NCI-H524 (cell line): ENCODE measurements around the gene GRIP1.

ENCODE experiments used
- DNase-seq, 2 experiments: peaks; one replicate each; lab custom pipeline; 2025; lab: John Stamatoyannopoulos, UW

Gene GRIP1

GRCh38 chr12:66598608-66599007 lies 80.3 kb downstream of the GRIP1 start:
- no peak for DNase-seq

DNA sequence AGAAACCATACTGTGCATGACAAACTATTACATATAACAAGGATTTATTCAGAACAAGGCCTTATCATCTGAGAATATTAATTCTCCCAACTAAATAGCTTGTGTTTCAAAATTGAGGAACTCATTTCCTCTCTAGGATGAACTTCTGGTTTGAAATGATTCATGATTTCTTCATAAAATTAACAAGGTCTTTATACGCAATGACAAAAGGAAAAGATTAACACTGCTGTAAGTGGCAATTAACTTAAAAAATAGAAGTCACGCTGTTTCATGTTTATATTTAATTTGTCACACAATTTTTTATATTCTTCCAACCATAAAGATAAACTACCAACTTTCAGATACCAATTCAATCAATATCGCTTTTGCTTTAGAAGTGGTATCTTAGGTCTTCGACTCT lies 80.8 kb downstream of the GRIP1 start:
- DNase-seq, result no peak

- DNase-seq, result no peak
Measured at GRCh38 chr12:66596199-66596598, 82.7 kb downstream of the GRIP1 start.

GRCh38 chr12:66594688-66595087 lies 84.2 kb downstream of the GRIP1 start:
- no peak for DNase-seq

DNA sequence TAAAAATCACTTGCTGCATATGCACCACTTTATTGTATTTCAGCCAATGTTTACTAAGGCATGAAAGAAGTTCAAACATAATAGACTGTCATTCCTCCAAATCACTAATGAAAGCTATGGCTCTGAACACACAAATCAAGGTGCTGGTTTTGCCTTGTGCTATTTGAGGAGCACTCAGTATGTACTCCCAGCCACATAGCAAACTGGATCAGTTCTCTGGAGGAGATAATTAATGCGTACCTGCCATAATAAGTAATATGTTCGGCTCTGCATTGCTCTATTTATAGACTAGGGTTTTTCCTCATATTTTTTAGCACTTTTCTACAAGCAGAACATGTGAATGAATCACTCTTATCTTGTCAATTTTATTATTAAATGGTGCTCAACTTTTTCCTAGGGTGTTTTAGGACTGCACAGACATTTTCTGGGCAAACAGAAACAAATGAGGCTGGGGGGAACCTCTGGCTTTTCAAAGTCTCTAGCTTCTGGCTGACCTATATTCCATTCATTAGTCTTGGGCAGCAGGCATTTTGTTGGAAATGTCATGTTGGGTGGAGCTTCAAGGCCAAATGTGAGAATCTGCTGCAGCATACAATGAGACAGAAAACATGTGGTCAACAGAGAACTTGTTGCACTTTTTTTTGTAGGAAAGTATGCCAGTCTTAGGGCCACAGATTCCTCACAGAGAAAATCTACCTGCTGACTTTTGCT lies 88.4 kb downstream of the GRIP1 start:
- DNase-seq, result no peak

- no peak for DNase-seq
Measured at GRCh38 chr12:66589095-66589494, 89.8 kb downstream of the GRIP1 start.

DNA sequence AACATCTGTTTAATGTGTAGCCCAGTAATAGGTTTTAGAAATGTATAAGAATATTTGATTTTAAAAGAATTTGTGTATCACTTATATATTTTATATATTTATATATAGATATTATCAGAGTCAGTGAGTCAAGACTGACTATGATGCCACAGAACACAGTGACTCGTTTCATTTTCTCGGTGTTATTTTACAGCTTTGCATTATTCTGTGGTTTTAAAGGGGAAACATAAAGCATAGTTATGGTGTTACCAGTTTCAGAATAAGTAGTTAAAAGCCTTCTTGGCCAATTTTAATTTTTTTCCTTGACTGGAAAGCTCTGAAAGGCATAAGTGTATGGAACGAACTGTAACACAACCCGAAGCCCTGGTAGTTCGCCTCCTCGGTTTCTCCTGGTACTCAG lies 91.0 kb downstream of the GRIP1 start:
- DNase-seq, result no peak

DNA sequence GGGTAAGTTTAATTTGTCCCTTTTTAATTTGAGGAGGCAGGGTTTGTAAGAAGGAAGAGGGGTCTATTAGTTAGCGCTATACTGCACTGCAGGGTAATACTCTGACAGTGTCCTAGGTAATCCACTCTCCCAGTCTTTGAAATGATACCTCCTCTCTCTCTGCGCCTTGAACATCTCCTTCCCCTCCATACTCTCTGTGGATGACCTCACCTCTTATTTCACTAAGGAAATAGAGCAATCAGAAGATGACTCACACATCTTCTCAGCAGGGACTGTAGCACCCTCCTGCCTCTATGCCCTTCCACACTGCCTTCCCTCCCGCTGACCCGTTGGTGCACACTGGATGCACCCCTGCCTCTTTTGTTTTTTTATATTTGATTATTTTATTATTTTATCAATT lies 94.2 kb downstream of the GRIP1 start:
- DNase-seq, result no peak

DNA sequence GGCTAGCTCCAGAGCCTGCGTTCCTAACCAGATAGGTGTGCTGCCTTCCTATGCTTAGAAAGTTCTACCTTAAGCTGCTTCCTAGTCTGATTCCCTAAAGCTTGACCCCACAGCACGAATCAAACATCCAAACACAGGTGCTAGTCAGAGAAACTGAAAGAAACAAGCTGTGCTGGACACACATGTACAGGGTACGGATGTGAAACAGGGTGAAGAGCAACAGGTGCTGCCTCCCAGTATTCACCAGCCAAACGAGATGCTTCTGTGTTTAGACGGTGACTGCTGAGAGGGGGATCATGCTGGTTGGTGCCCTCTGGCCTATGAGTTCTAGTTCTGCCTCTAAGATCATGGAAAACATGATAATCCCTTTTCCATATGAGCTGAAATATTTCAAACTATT lies 105.3 kb downstream of the GRIP1 start:
- DNase-seq, result no peak

- DNase-seq, result no peak
Measured at GRCh38 chr12:66572845-66573244, 106.0 kb downstream of the GRIP1 start.

- DNase-seq, result no peak
Measured at GRCh38 chr12:66571361-66571915, 107.4 kb downstream of the GRIP1 start.

DNA sequence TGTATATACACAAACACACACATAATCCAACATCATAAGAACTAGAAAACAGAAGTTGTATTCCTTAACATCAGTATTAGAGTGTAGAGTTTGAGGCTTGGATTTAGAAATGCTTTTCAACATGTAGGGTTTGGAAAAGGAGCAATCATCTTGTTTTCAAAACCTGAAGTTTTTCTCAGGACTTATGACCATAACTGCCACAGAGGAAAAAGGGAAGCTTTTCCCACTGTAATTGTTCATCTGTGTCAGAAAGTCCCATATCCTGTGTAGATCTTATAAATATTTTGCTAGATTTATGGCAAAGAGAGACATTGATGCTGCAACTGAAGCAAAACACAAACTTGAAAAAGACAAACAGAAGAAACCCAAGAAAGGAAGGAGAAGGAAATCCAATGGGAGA lies 115.7 kb downstream of the GRIP1 start:
- DNase-seq, result no peak

GRCh38 chr12:66555113-66555512 lies 123.8 kb downstream of the GRIP1 start:
- peak; percentile 4 to 22 for DNase-seq

- DNase-seq, result no peak
Measured at GRCh38 chr12:66552716-66553115, 126.2 kb downstream of the GRIP1 start.

GRCh38 chr12:66550626-66551025 lies 128.2 kb downstream of the GRIP1 start:
- no peak for DNase-seq

DNA sequence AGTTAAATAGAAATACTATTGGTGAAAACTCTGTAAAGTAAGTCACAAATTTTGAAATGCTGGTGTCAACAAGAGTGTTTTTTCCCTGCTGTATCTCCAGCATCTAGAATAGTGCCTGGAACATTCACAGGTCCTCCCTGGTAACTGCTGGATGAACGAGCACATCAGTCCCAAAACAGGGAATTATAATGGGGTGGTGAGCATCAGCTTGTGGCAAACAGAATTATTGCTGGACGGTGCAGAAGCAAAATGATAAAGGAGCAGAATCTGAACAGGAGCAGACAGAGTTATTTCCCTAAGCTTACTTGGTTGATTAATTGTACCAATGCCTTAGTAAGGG lies 129.9 kb downstream of the GRIP1 start:
- DNase-seq, result no peak

DNA sequence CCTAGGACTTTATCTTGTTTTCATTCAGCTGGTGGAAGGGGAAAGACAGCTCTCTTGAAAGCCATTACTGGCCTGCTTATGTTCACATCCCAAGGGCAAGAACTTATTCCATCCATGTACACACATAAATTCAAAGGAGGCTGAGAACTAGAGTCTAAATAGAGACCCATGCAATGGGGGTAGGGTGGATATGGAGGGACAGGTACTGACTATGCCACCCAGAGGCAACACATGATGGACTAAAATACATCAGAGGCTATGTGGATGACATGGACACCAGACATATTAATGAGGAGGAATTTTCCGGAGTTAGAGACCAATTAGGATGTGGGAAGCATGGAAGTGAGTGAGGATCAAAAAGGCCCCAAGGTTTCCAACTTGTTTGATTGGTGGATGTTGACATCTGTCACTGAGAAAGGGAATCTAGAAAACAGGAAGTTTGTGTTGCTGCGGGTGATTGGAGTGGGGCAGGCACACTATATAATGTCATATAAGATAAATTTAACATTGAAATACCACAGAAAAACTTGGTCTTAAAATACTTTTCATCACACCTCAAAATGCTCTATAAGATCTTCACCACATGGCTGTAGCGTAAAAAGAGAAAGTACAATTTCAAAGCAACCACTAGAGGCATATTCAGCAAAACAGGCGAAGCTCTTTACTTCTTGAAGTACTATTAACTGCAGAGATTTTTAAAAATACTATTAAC lies 130.4 kb downstream of the GRIP1 start:
- DNase-seq, result no peak

DNA sequence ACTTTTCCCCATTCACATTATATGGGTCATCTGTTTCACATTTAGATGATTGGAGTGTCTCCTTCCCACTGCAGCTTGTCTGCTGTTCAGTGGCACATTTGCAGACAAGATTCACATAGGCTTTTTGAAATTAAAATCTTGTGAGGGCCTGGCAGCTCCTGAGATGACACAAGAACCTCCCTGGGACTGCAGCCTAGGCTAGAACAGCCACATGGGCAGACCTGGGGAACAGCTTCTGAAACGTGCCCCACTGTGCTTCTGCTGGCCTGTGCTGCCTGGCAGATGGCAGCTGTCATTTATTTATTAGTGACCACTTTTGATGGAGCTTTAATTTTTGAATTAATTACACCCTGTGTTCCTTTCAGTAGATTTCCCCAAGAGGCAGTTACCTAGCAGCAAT lies 137.4 kb downstream of the GRIP1 start:
- peak; percentile 59 to 76 for DNase-seq

GRCh38 chr12:66539431-66539830 lies 139.4 kb downstream of the GRIP1 start:
- DNase-seq, result no peak

- DNase-seq, result no peak
Measured at GRCh38 chr12:66538970-66539369, 139.9 kb downstream of the GRIP1 start.

- no peak for DNase-seq
Measured at GRCh38 chr12:66537876-66538275, 141.0 kb downstream of the GRIP1 start.

DNA sequence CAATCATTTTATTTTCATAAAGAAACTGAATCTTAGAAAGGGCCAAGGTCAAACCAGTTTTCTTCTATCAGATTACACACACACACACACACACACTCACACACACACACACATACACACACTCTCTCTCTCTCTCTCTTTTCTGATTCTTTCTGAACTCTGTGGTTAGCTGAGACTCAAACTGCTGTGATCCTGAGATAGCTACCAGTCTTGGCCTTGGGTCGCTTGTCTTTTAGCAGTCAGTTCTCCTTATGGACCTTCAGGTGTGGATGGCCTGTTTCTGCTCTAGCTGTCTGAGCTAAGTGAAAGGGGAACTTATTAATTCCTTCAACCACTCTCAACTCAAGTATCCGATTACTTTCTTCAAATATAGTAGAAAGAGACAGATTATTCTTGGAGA lies 145.1 kb downstream of the GRIP1 start:
- no peak for DNase-seq

DNA sequence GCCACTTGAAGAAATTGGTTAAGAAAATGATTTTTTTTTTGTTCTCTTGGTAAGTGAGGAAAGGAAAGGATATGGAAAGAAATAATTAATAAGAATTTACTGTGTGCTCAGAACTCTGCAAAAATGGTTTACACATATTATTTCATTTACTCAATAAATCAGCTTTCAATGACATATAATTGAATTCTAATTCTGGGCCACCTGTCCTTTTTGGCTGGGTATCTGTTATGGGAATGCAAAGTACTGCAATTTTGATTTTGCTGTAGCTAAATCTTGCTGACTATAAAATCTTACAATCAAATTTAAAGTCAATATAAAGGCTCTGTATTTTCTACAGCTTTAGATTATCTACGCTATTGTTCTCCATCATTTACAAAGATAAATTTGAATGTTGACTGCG lies 147.1 kb downstream of the GRIP1 start:
- DNase-seq, result no peak

GRCh38 chr12:66529934-66530333 lies 148.9 kb downstream of the GRIP1 start:
- no peak for DNase-seq
